IPS DF 4.7 (cell line): ENCODE results near the gene PAX9.

Source experiments
- DNase-seq: peaks from one replicate; pipeline ENCODE4 v3.0.0-alpha.2; 2013; ENCODE audit warnings: low spot score; ENCODE audit errors: extremely low read depth

PAX9 gene

GRCh38 chr14:36726128-36726527 lies 64.5 kb downstream of the PAX9 start:
- DNase-seq, result no peak
